H1 (cell line): ENCODE measurements around the gene PSMB3. TPM values are rescaled to one million over a fixed set of nuclear protein-coding genes. Genes with fewer than 3 reads are reported as not detected.

Experiments used
- CTCF ChIA-PET: fragments of 300-600 bp; sonication (Branson Sonifier 250); formaldehyde crosslinking; loops from one replicate; lab custom pipeline; 2021; ENCODE audit not compliant: partially characterized antibody; lab: Charles Lee
- POLR2A ChIA-PET: fragments of 300-600 bp; sonication (Branson Sonifier 250); formaldehyde crosslinking; loops from one replicate; lab custom pipeline; 2021; ENCODE audit warnings: inconsistent platforms; ENCODE audit not compliant: partially characterized antibody; lab: Charles Lee
- DNase-seq, 2 experiments: peaks; one replicate each; pipeline versions ENCODE4 v3.0.0 to v3.0.0-alpha.2; 2010 to 2022; ENCODE audit warnings: low spot score in 2 of 2, low read depth in 1 of 2, mixed read lengths in 1 of 2
- FAIRE-seq: peaks from 2 replicates; lab custom pipeline; 2011; peaks lifted over from hg19 to GRCh38; lab: Jason Lieb, UNC
- H2AFZ ChIP-seq: 2 replicates; pipeline ENCODE4 v1.8.1; 2012; ENCODE audit warnings: low read length, inconsistent platforms
- H2AK5ac ChIP-seq: 2 replicates; pipeline ENCODE4 v1.6.1; 2013; ENCODE audit warnings: low read depth, low read length
- H2BK120ac ChIP-seq: replicated peaks from 2 replicates; pipeline ENCODE3; 2013; ENCODE audit warnings: low read depth, low read length, inconsistent platforms
- H2BK12ac ChIP-seq: 2 replicates; pipeline ENCODE4 v1.6.1; 2013; ENCODE audit warnings: low read depth, low read length
- H2BK15ac ChIP-seq: 2 replicates; pipeline ENCODE4 v1.6.1; 2013; ENCODE audit warnings: low read length
- H2BK20ac ChIP-seq: 2 replicates; pipeline ENCODE4 v1.6.1; 2013; ENCODE audit warnings: low read length
- H2BK5ac ChIP-seq: 2 replicates; pipeline ENCODE4 v1.6.1; 2013; ENCODE audit warnings: low read depth, low read length
- H3K14ac ChIP-seq: 2 replicates; pipeline ENCODE4 v1.6.1; 2013; ENCODE audit warnings: inconsistent platforms; ENCODE audit not compliant: insufficient read length
- H3K18ac ChIP-seq: 2 replicates; pipeline ENCODE4 v1.6.1; 2013; ENCODE audit warnings: low read length; ENCODE audit errors: extremely low read depth
- H3K23ac ChIP-seq: 2 replicates; pipeline ENCODE4 v1.6.1; 2013; ENCODE audit warnings: inconsistent platforms; ENCODE audit not compliant: insufficient read length
- H3K23me2 ChIP-seq: 2 replicates; pipeline ENCODE4 v1.6.1; 2013; ENCODE audit warnings: low read depth, low read length
- H3K27ac ChIP-seq: 2 replicates; pipeline ENCODE4 v1.6.1; 2011; ENCODE audit warnings: low read depth, low read length, inconsistent platforms
- H3K27me3 ChIP-seq, 4 experiments: replicated peaks in 1 of 4; 1 replicate in 1 of 4; 2 replicates in 3 of 4; pipeline versions ENCODE4 v1.6.1 to v1.8.1; 2011 to 2013; ENCODE audit warnings: low read length in 3 of 4, mild to moderate bottlenecking in 3 of 4, inconsistent platforms in 2 of 4, mixed read lengths in 2 of 4, moderate library complexity in 1 of 4; ENCODE audit not compliant: control insufficient read depth in 3 of 4, insufficient read depth in 3 of 4; ENCODE audit errors: extremely low read depth in 1 of 4
- H3K36me3 ChIP-seq, 4 experiments: 2 replicates each; pipeline versions ENCODE4 v1.6.1 to v1.8.1; 2011 to 2013; ENCODE audit warnings: mild to moderate bottlenecking in 4 of 4, low read length in 3 of 4, moderate library complexity in 2 of 4, control low read depth in 1 of 4, inconsistent platforms in 1 of 4; ENCODE audit not compliant: insufficient read depth in 4 of 4, control insufficient read depth in 2 of 4
- H3K4ac ChIP-seq: replicated peaks from 2 replicates; pipeline ENCODE3; 2013; ENCODE audit warnings: low read length, low read depth, mixed read lengths, inconsistent platforms; ENCODE audit not compliant: insufficient read length
- H3K4me1 ChIP-seq, 4 experiments: replicated peaks in 1 of 4; 1 replicate in 1 of 4; 2 replicates in 3 of 4; pipeline versions ENCODE4 v1.6.1 to v1.8.1; 2011 to 2013; ENCODE audit warnings: low read length in 3 of 4, inconsistent platforms in 2 of 4, mixed read lengths in 1 of 4; ENCODE audit not compliant: insufficient read depth in 4 of 4, control insufficient read depth in 3 of 4
- H3K4me2 ChIP-seq, 2 experiments: 2 replicates each; pipeline versions ENCODE4 v1.6.1 to v1.8.1; 2011 to 2013; ENCODE audit warnings: low read depth in 2 of 2, low read length in 2 of 2, control low read depth in 1 of 2, inconsistent platforms in 1 of 2, mild to moderate bottlenecking in 1 of 2; ENCODE audit not compliant: insufficient read depth in 1 of 2
- H3K4me3 ChIP-seq, 4 experiments: fragments of 200-600, 300-600 bp in 1 of 4; sonication (generic), shearing (Covaris generic), sonication (Bioruptor Twin) in 1 of 4; 2 replicates each; pipeline versions ENCODE4 v1.5.1 to v1.8.1; 2011 to 2016; ENCODE audit warnings: low read length in 4 of 4, low read depth in 3 of 4, control low read depth in 2 of 4, inconsistent platforms in 2 of 4, mild to moderate bottlenecking in 2 of 4, mixed read lengths in 1 of 4, moderate library complexity in 1 of 4; ENCODE audit not compliant: insufficient read depth in 2 of 4; ENCODE audit errors: extremely low read depth in 1 of 4
- H3K56ac ChIP-seq: replicated peaks from 2 replicates; pipeline ENCODE3; 2013; ENCODE audit warnings: low read depth, mild to moderate bottlenecking, mixed read lengths, low read length, inconsistent platforms; ENCODE audit not compliant: insufficient read length
- H3K79me1 ChIP-seq: 2 replicates; pipeline ENCODE4 v1.6.1; 2013; ENCODE audit warnings: low read depth, low read length, control low read depth
- H3K79me2 ChIP-seq, 2 experiments: 2 replicates each; pipeline versions ENCODE4 v1.6.1 to v1.8.1; 2012 to 2013; ENCODE audit warnings: low read length in 2 of 2, mild to moderate bottlenecking in 2 of 2, inconsistent platforms in 1 of 2; ENCODE audit not compliant: insufficient read depth in 2 of 2, control insufficient read depth in 1 of 2
- H3K9ac ChIP-seq, 4 experiments: replicated peaks in 1 of 4; 1 replicate in 1 of 4; 2 replicates in 3 of 4; pipeline versions ENCODE4 v1.6.1 to v1.8.1; 2011 to 2013; ENCODE audit warnings: low read depth in 3 of 4, low read length in 3 of 4, control low read depth in 2 of 4, mild to moderate bottlenecking in 2 of 4, moderate library complexity in 2 of 4, inconsistent platforms in 1 of 4; ENCODE audit errors: extremely low read depth in 1 of 4
- H3K9me3 ChIP-seq, 2 experiments: 2 replicates each; pipeline versions ENCODE4 v1.6.1 to v1.8.1; 2012 to 2013; ENCODE audit warnings: mild to moderate bottlenecking in 2 of 2, moderate library complexity in 2 of 2, control low read depth in 1 of 2, inconsistent platforms in 1 of 2, low read depth in 1 of 2, low read length in 1 of 2, mixed read lengths in 1 of 2; ENCODE audit not compliant: insufficient read depth in 2 of 2
- H4K20me1 ChIP-seq, 2 experiments: replicated peaks in 1 of 2; 2 replicates each; pipeline versions ENCODE3 to v1.8.1; 2011 to 2013; ENCODE audit warnings: inconsistent platforms in 2 of 2, low read length in 2 of 2, mild to moderate bottlenecking in 1 of 2; ENCODE audit not compliant: insufficient read depth in 2 of 2, control insufficient read depth in 1 of 2
- H4K5ac ChIP-seq: 2 replicates; pipeline ENCODE4 v1.6.1; 2013; ENCODE audit warnings: low read length, low read depth, mixed read lengths, inconsistent platforms; ENCODE audit not compliant: insufficient read length
- H4K8ac ChIP-seq: 2 replicates; pipeline ENCODE4 v1.8.0; 2013; ENCODE audit warnings: mild to moderate bottlenecking, moderate library complexity, low read length, inconsistent platforms; ENCODE audit not compliant: insufficient read depth; ENCODE audit errors: extremely low read depth
- H4K91ac ChIP-seq: replicated peaks from 2 replicates; pipeline ENCODE3; 2013; ENCODE audit warnings: low read length, mixed read lengths, inconsistent platforms; ENCODE audit not compliant: insufficient read length
- BACH1 ChIP-seq: IDR thresholded peaks from 2 replicates; pipeline ENCODE4 v1.6.1; 2012; ENCODE audit warnings: low read length, improper control_type of control experiment
- EZH2 ChIP-seq: fragments of 200-600 bp; sonication (generic); IDR thresholded peaks from 2 replicates; pipeline ENCODE4 v1.7.1; 2012; ENCODE audit warnings: low read depth, mild to moderate bottlenecking, moderate library complexity, low read length, inconsistent platforms; ENCODE audit not compliant: severe bottlenecking
- SIX5 ChIP-seq: IDR thresholded peaks from 2 replicates; pipeline ENCODE4 v1.6.1; 2011; ENCODE audit warnings: mild to moderate bottlenecking, low read depth, low read length
- WGBS, 2 experiments: shearing (Covaris generic) in 1 of 2; methylation state at CpG; one replicate each; pipeline versions ENCODE4 v1.1.6 to v1.1.7; 2013 to 2015; ENCODE audit warnings: low lambda C conversion rate in 2 of 2, mixed read lengths in 2 of 2, inconsistent platforms in 1 of 2, low coverage in 1 of 2, missing lambda C conversion rate in 1 of 2; ENCODE audit not compliant: insufficient replicate concordance in 2 of 2, insufficient coverage in 1 of 2, insufficient read length in 1 of 2; ENCODE audit errors: extremely low coverage in 1 of 2, missing lambda C conversion rate in 1 of 2; 5-methylcytosine and 5-hydroxymethylcytosine counted together
- polyA plus RNA-seq, 7 experiments: library from polyadenylated mRNA; depleted of rRNA in 3 of 7; stranded (reverse) in 5 of 7; unstranded in 2 of 7; fragments of >200 nt in 5 of 7; fragments of 200-250 nt in 2 of 7; gene quantifications; 1 replicate in 5 of 7; 2 replicates in 1 of 7; 4 replicates in 1 of 7; pipeline versions ENCODE4 v1.2.1 to v1.2.3, GENCODE V29; 2011 to 2013; ENCODE audit warnings: missing spikeins in 2 of 7, mixed read lengths in 2 of 7
- total RNA-seq: library from RNA; stranded (reverse); fragmentation: NEBNext Ultra II Directional; extraction: Animal tissue kit (Norgen Biotek cat#: 25700); gene quantifications from 2 replicates; pipeline ENCODE4 v1.2.1, GENCODE V29; 2021

PSMB3 gene
- total and polyA plus RNA-seq, 2 of the 8 experiments (the other 6 are each of a cell fraction or from before 2014, with no cell fraction given), result 291 to 914 TPM

DNA sequence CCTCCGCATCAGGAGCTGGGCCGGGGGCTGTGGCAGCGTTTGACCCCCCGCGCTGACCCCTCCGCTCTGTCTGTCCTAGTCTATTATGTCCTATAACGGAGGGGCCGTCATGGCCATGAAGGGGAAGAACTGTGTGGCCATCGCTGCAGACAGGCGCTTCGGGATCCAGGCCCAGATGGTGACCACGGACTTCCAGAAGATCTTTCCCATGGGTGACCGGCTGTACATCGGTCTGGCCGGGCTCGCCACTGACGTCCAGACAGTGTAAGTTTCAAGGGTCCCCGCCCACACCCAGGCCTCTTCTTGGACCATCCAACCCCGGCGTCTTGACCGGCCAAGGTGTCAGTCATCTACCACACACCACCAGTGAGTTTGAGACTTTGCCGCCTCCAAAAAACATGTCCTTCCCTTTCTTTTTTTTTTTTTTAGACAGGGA is 548 bp downstream of the PSMB3 start:
- Histone ChIP-seq H2BK120ac (no peak overlapping the region), H3K4me1 (peaks cover 0 to 5% (median 3%) of the 10 kb centered on the region in 4 experiments; a peak in 4 of 7 replicates), H2BK5ac (peak overlapping the region; percentile 96; the same call in 1 of the 2 replicates), H3K4me3 (peak overlapping the region; percentile 86 to 99 (median 90)), H2BK20ac (no peak overlapping the region), H4K20me1 (peaks cover 0 to 5% of the 10 kb centered on the region in 2 experiments), H2AK5ac (no peak overlapping the region; the same call in 1 of the 2 replicates), H3K27me3 (peaks cover 0 to 11% (median 5%) of the 10 kb centered on the region in 4 experiments; a peak in 5 of 7 replicates), H3K4ac (no peak overlapping the region), H2AFZ (no peak overlapping the region), H3K79me2 (peaks cover 0 to 16% of the 10 kb centered on the region in 2 experiments; a peak in 3 of 4 replicates), H3K36me3 (peaks cover 9 to 23% (median 16%) of the 10 kb centered on the region in 4 experiments; a peak in 7 of 8 replicates), H3K23me2 (peaks cover 34% of the 10 kb centered on the region), H2BK15ac (no peak overlapping the region), H3K9me3 (no peaks in the 10 kb centered on the region), H3K79me1 (peaks cover 2% of the 10 kb centered on the region; the same call in 1 of the 2 replicates), H4K91ac (no peak overlapping the region), H2BK12ac (no peak overlapping the region), H4K5ac (no peak overlapping the region), H3K18ac (0 out of 2 replicates have a peak overlapping the region, but pooled peaks have one; percentile 73), H3K14ac (no peak overlapping the region), H3K27ac (0 out of 2 replicates have a peak overlapping the region, but pooled peaks have one; percentile 67), H4K8ac (peak overlapping the region; percentile 62), H3K9ac (peak overlapping the region; percentile 70 to 88 (median 80)), H3K23ac (no peak overlapping the region), H3K56ac (peak overlapping the region; percentile 85), H3K4me2 (peak overlapping the region; percentile 89 to 96)
- DNase-seq (no peak), FAIRE-seq (no peak)
- WGBS, 2 experiments, result 19% methylated on average over 22 of the region's 22 CpGs; no CpG with 5 or more reads in 1 of the 2 experiments
- POLR2A ChIA-PET, result interaction anchor here (0.8 to 3.6 kb wide), 7 partner anchors 11 to 698 kb away, joined by 3 to 17 read pairs (median 4); partner anchors contain the start of genes LASP1 and MED1
- CTCF ChIA-PET, result interaction anchor here (0.8 to 2.5 kb wide), 4 partner anchors 9 to 76 kb away, joined by 3 to 10 read pairs (median 4); no protein-coding TSS in a partner anchor
- TF ChIP-seq EZH2 (no peak), SIX5 (no peak), BACH1 (no peak)
